HUES64 (cell line): ENCODE data around the gene EPS8L3. TPM values are rescaled to one million over a fixed set of nuclear protein-coding genes. Genes with fewer than 3 reads are reported as not detected.

ENCODE experiments used
- H3K27ac ChIP-seq: 2 replicates; pipeline ENCODE4 v1.7.0; 2013; ENCODE audit warnings: low read depth, low read length, inconsistent platforms
- H3K27me3 ChIP-seq: 2 replicates; pipeline ENCODE4 v1.6.1; 2013; ENCODE audit warnings: mild to moderate bottlenecking, low read length; ENCODE audit not compliant: insufficient read depth
- H3K36me3 ChIP-seq: 2 replicates; pipeline ENCODE4 v1.6.1; 2013; ENCODE audit warnings: mild to moderate bottlenecking, low read length; ENCODE audit not compliant: insufficient read depth
- H3K4me1 ChIP-seq: 2 replicates; pipeline ENCODE4 v1.6.1; 2013; ENCODE audit warnings: mild to moderate bottlenecking, low read length, moderate library complexity; ENCODE audit not compliant: insufficient read depth
- H3K4me3 ChIP-seq: 2 replicates; pipeline ENCODE4 v1.5.1; 2013; ENCODE audit warnings: mild to moderate bottlenecking, low read length, moderate library complexity
- H3K9ac ChIP-seq: 2 replicates; pipeline ENCODE4 v1.6.1; 2013; ENCODE audit warnings: mild to moderate bottlenecking, low read depth, low read length
- H3K9me3 ChIP-seq: 2 replicates; pipeline ENCODE4 v1.6.1; 2013; ENCODE audit warnings: low read depth, low read length; ENCODE audit not compliant: insufficient read depth
- WGBS: fragments of 150-250, 120-280 bp; methylation state at CpG from one replicate; pipeline ENCODE4 v1.1.7; 2013; ENCODE audit warnings: missing lambda C conversion rate; 5-methylcytosine and 5-hydroxymethylcytosine counted together
- polyA plus RNA-seq, 2 experiments: library from polyadenylated mRNA; stranded (reverse); fragments of 50-300 nt; gene quantifications; one replicate each; pipeline ENCODE4 v1.2.3, GENCODE V29; 2013

EPS8L3 gene
- polyA plus RNA-seq (2013, experiment 1 of 2): not detected
- polyA plus RNA-seq (2013, experiment 2 of 2): not detected

DNA sequence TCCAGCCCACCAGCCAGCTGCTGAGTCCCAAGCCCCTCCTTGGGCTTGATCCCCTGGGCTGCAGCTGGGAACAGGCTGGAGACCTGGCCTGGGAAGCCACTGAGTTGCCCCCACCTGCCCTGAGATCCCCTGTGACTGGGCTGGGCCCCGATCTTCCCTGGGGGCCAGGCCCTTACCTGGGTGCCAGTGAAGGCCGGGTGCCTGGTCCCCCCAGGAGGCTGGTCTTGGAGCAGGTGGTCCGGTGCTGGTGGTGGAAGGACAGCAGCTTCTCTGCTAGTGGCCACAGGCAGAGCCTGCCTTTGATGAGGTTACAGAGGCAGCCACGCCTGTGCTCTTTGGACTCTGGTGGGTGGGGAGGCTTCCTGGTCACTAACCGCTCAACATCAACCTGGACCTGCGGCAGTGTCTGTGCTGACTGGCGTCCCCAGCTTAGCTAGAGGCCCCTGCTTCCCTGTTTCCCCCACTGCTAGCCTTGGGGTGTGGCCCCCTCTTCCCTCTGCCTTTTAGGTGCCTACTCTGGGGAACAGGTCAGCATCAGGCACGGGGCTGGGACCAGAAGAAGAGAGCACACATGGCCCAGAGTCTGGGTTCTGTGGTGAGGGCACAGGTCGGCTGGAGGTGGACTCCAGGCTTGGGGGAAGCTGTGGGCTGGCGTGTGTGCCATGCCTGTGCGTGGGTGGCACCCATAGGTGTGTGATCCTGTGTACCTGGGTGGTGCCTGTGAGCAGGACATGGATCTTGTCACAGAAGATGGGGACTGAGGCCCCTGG, at the start of gene EPS8L3:
EPS8L3 (minus strand) TSS at position 278 of the 770 bp plus-strand sequence. CDS start 2,174 bp downstream, outside the sequence.
- 92% methylated on average over 11 of the region's 11 CpGs for WGBS
- Histone ChIP-seq H3K27me3 (no peaks in the 10 kb centered on the region), H3K9me3 (no peaks in the 10 kb centered on the region), H3K36me3 (no peaks in the 10 kb centered on the region), H3K9ac (no peak within 1 kb of the TSS), H3K27ac (no peak within 1 kb of the TSS), H3K4me1 (no peaks in the 10 kb centered on the region), H3K4me3 (no peak within 1 kb of the TSS)

DNA sequence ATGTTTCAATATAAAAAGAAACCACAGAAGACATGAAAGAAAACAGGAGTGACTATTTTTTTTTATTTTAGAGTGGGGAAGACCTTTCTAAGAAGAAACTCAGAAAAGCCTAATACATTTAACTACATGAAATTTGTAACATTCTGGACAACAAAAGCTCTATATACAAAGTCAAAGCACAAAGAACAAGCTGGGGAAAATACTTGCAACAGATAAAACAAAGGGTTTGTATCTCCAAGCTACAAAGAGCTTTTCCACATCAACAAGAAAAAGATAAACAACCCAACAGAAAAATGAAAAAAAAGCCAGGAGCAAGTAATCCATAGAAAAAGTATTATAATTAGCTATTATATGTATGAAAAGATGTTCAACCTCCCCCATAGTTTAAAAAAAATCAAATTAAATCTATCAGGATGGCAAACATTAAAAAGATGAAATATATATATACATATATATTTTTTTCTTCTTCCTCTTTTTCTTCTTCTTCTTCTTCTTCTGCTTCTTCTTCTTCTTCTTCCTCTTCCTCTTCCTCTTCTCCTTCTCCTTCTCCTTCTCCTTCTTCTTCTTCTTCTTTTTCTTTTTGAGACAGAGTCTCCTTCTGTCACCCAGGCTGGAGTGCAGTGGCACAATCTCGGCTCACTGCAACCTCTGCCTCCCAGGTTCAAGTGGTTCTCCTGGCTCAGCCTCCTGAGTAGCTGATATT, 49.1 kb upstream of the EPS8L3 start:
- H3K4me3 ChIP-seq: no peak overlapping the region
- H3K27me3 ChIP-seq: no peaks in the 10 kb centered on the region
- H3K9me3 ChIP-seq: peaks cover 6% of the 10 kb centered on the region
- H3K4me1 ChIP-seq: no peaks in the 10 kb centered on the region
- H3K9ac ChIP-seq: no peak overlapping the region
- 93% methylated on average over 1 of the region's 1 CpG for WGBS
- H3K27ac ChIP-seq: no peak overlapping the region
- H3K36me3 ChIP-seq: no peaks in the 10 kb centered on the region

GRCh38 chr1:109808703-109809102, 45.0 kb upstream of the EPS8L3 start:
- no peaks in the 10 kb centered on the region for H3K36me3 ChIP-seq
- WGBS: 94% methylated on average over 6 of the region's 6 CpGs
- no peak overlapping the region for H3K27ac ChIP-seq
- H3K4me1 ChIP-seq: no peaks in the 10 kb centered on the region
- H3K9ac ChIP-seq: no peak overlapping the region
- no peaks in the 10 kb centered on the region for H3K27me3 ChIP-seq
- no peaks in the 10 kb centered on the region for H3K9me3 ChIP-seq
- no peak overlapping the region for H3K4me3 ChIP-seq

GRCh38 chr1:109807822-109808680, 44.3 kb upstream of the EPS8L3 start:
- Histone ChIP-seq H3K9ac (no peak overlapping the region), H3K4me3 (no peak overlapping the region), H3K36me3 (no peaks in the 10 kb centered on the region), H3K4me1 (no peaks in the 10 kb centered on the region), H3K27ac (no peak overlapping the region), H3K9me3 (no peaks in the 10 kb centered on the region), H3K27me3 (no peaks in the 10 kb centered on the region)
- 97% methylated on average over 6 of the region's 6 CpGs for WGBS

DNA sequence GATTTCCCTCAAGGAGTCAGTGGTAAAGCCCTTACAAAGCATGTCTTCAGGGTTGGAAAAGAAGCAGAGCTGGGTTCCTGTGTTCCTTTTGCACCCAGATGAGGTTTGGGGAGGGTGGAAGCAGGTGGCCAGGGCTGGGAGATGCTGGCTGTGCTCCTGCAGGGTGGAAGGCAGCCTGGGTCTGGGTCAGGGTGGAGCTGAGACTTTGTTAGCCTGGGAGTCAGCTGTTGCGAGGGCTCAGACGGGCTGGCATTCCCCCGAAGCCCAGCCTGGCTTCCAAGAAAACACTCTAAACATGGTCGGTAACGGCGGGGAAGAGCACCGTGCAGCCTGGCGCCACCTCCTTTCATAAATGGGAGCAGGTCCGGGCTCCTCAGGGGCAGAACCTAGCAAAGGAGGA, 43.7 kb upstream of the EPS8L3 start:
- no peak overlapping the region for H3K4me3 ChIP-seq
- no peaks in the 10 kb centered on the region for H3K4me1 ChIP-seq
- H3K9me3 ChIP-seq: no peaks in the 10 kb centered on the region
- H3K27me3 ChIP-seq: no peaks in the 10 kb centered on the region
- H3K27ac ChIP-seq: no peak overlapping the region
- 93% methylated on average over 9 of the region's 9 CpGs for WGBS
- no peak overlapping the region for H3K9ac ChIP-seq
- no peaks in the 10 kb centered on the region for H3K36me3 ChIP-seq

GRCh38 chr1:109806733-109807400, 43.1 kb upstream of the EPS8L3 start:
- H3K4me1 ChIP-seq: no peaks in the 10 kb centered on the region
- no peaks in the 10 kb centered on the region for H3K36me3 ChIP-seq
- H3K27ac ChIP-seq: no peak overlapping the region
- no peaks in the 10 kb centered on the region for H3K27me3 ChIP-seq
- WGBS: 92% methylated on average over 6 of the region's 6 CpGs
- H3K9me3 ChIP-seq: no peaks in the 10 kb centered on the region
- H3K9ac ChIP-seq: no peak overlapping the region
- no peak overlapping the region for H3K4me3 ChIP-seq

- no peaks in the 10 kb centered on the region for H3K9me3 ChIP-seq
- no peaks in the 10 kb centered on the region for H3K4me1 ChIP-seq
- H3K27ac ChIP-seq: no peak overlapping the region
- H3K27me3 ChIP-seq: no peaks in the 10 kb centered on the region
- H3K36me3 ChIP-seq: no peaks in the 10 kb centered on the region
- no peak overlapping the region for H3K9ac ChIP-seq
- WGBS: 88% methylated on average over 7 of the region's 8 CpGs
- no peak overlapping the region for H3K4me3 ChIP-seq
Measured at GRCh38 chr1:109805486-109806165, 41.9 kb upstream of the EPS8L3 start.

DNA sequence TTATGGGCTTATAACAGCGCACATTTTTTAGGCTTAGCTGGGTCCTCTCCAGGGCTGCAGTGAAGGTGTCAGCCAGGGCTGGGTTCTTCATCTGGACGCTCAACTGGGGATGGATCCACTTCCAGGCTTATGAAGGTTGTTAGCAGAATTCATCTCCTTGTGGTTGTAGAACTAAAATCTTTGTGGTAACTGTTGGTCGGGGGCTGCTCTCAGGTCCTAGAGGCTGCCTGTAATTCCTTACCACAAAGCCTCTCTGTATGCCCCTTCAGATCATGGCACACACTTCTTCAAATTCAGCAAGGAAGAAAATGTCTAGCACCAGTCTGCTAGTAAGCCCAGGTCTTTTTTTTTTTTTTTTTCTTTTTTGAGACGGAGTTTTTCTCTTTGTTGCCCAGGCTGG, 40.9 kb upstream of the EPS8L3 start:
- H3K4me1 ChIP-seq: no peaks in the 10 kb centered on the region
- WGBS: 92% methylated on average over 4 of the region's 4 CpGs

GRCh38 chr1:109803901-109804331, 40.2 kb upstream of the EPS8L3 start:
- H3K4me3 ChIP-seq: no peak overlapping the region
- H3K36me3 ChIP-seq: no peaks in the 10 kb centered on the region
- no peak overlapping the region for H3K9ac ChIP-seq
- H3K4me1 ChIP-seq: no peaks in the 10 kb centered on the region
- no peak overlapping the region for H3K27ac ChIP-seq
- no peaks in the 10 kb centered on the region for H3K9me3 ChIP-seq
- 89% methylated on average over 10 of the region's 10 CpGs for WGBS
- H3K27me3 ChIP-seq: no peaks in the 10 kb centered on the region

More for the DNA sequence above, 40.9 kb upstream of the EPS8L3 start:
- Histone ChIP-seq H3K27ac (no peak overlapping the region), H3K9me3 (no peaks in the 10 kb centered on the region), H3K27me3 (no peaks in the 10 kb centered on the region), H3K4me3 (no peak overlapping the region), H3K36me3 (no peaks in the 10 kb centered on the region), H3K9ac (no peak overlapping the region)

DNA sequence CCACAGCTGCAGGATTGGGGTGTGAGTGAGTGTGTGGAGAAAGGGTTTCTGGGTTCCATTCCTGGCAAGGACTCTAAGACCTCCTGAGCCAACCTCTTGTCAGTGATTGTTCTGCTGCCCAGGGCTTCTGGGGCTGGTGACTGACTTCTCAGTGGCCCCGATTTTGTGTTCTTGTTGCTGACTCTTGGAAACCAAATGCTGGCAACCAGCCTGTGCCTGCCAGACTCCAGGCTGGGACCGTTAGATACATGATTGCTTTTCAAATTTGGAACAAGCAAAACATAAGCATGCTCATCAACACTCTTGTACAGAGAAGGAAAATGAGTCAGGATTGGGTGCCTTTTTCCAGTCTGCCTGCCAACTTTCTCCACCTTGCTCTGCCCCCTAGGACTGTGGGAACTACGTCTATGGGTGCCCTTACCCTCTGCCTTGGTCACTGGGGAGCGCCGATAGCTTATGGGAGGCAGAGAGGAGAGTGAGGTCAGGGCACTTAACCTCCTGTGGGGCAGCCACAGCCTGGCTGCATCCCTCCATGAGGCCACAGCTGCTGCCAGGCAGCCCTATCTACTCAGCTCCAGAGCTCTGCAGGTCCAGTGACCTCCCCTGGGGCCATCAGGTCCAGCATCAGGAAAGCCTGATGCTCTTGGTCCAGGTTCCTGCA, 39.3 kb upstream of the EPS8L3 start:
- H3K36me3 ChIP-seq: no peaks in the 10 kb centered on the region
- WGBS: 90% methylated on average over 5 of the region's 5 CpGs
- H3K27ac ChIP-seq: no peak overlapping the region
- no peaks in the 10 kb centered on the region for H3K9me3 ChIP-seq
- no peak overlapping the region for H3K4me3 ChIP-seq
- H3K9ac ChIP-seq: no peak overlapping the region
- H3K4me1 ChIP-seq: no peaks in the 10 kb centered on the region
- no peaks in the 10 kb centered on the region for H3K27me3 ChIP-seq
